ENCODE results near the gene ZNF521. TPM values are rescaled to one million over a fixed set of nuclear protein-coding genes. Genes with fewer than 3 reads are reported as not detected.

ZNF521 gene
- total RNA-seq, 2 donors from 2014 or later = 8.0 to 17.2 TPM

GRCh38 chr18:25081001-25081400, 271.0 kb downstream of the ZNF521 start:
- no peak for DNase-seq (ENCODE audit: low spot score)
- Histone ChIP-seq H3K27ac (no peak overlapping the region), H3K27me3 (replicated peaks; ENCODE audit: insufficient read depth) (no peaks in the 10 kb centered on the region), H3K9me3 (no peaks in the 10 kb centered on the region), H3K36me3 (no peaks in the 10 kb centered on the region), H3K4me1 (ENCODE audit: control insufficient read depth in 1 of 2, low read depth in 2 of 2) (no peaks in the 10 kb centered on the region), H3K4me3 (no peak overlapping the region)
- TF ChIP-seq CTCF (IDR thresholded peaks at IDR 0.05) = no peak
- no peak for ATAC-seq (ENCODE audit: insufficient number of reproducible peaks, low FRiP score, low read depth)

GRCh38 chr18:25080211-25080610, 271.8 kb downstream of the ZNF521 start:
- ATAC-seq (ENCODE audit: insufficient number of reproducible peaks, low FRiP score, low read depth) = no peak
- no peak for TF ChIP-seq CTCF (IDR thresholded peaks at IDR 0.05)

GRCh38 chr18:25077944-25078723, 273.8 kb downstream of the ZNF521 start:
- Histone ChIP-seq H3K4me1 (ENCODE audit: control insufficient read depth in 1 of 2, low read depth in 2 of 2) (no peaks in the 10 kb centered on the region), H3K36me3 (no peaks in the 10 kb centered on the region), H3K9me3 (no peaks in the 10 kb centered on the region), H3K27ac (no peak overlapping the region), H3K4me3 (no peak overlapping the region), H3K27me3 (replicated peaks; ENCODE audit: insufficient read depth) (no peaks in the 10 kb centered on the region)
- no peak for DNase-seq (ENCODE audit: low spot score)
- no peak for ATAC-seq (ENCODE audit: insufficient number of reproducible peaks, low FRiP score, low read depth)
- no peak for TF ChIP-seq CTCF (IDR thresholded peaks at IDR 0.05)

More at GRCh38 chr18:25080211-25080610, 271.8 kb downstream of the ZNF521 start:
- Histone ChIP-seq H3K4me1 (ENCODE audit: control insufficient read depth in 1 of 2, low read depth in 2 of 2) (no peaks in the 10 kb centered on the region), H3K27me3 (replicated peaks; ENCODE audit: insufficient read depth) (no peaks in the 10 kb centered on the region), H3K27ac (no peak overlapping the region), H3K4me3 (no peak overlapping the region), H3K36me3 (no peaks in the 10 kb centered on the region), H3K9me3 (no peaks in the 10 kb centered on the region)
- DNase-seq (ENCODE audit: low spot score) = no peak

- H3K4me1 ChIP-seq (ENCODE audit: control insufficient read depth in 1 of 2, low read depth in 2 of 2) = no peaks in the 10 kb centered on the region
- H3K27me3 ChIP-seq (replicated peaks; ENCODE audit: insufficient read depth) = no peaks in the 10 kb centered on the region
- no peak overlapping the region for H3K4me3 ChIP-seq
- DNase-seq (ENCODE audit: low spot score) (no peak), ATAC-seq (ENCODE audit: insufficient number of reproducible peaks, low FRiP score, low read depth) (no peak)
- H3K36me3 ChIP-seq = no peaks in the 10 kb centered on the region
- H3K27ac ChIP-seq = no peak overlapping the region
- no peak for TF ChIP-seq CTCF (IDR thresholded peaks at IDR 0.05)
- H3K9me3 ChIP-seq = no peaks in the 10 kb centered on the region
Measured at GRCh38 chr18:25077038-25077943, 274.7 kb downstream of the ZNF521 start.

GRCh38 chr18:25075783-25076182, 276.2 kb downstream of the ZNF521 start:
- no peaks in the 10 kb centered on the region for H3K27me3 ChIP-seq (replicated peaks; ENCODE audit: insufficient read depth)
- H3K4me1 ChIP-seq (ENCODE audit: control insufficient read depth in 1 of 2, low read depth in 2 of 2) = no peaks in the 10 kb centered on the region
- ATAC-seq (ENCODE audit: insufficient number of reproducible peaks, low FRiP score, low read depth) (no peak), DNase-seq (ENCODE audit: low spot score) (no peak)
- H3K27ac ChIP-seq = no peak overlapping the region
- H3K4me3 ChIP-seq = no peak overlapping the region
- H3K36me3 ChIP-seq = no peaks in the 10 kb centered on the region
- TF ChIP-seq CTCF (IDR thresholded peaks at IDR 0.05) = no peak
- no peaks in the 10 kb centered on the region for H3K9me3 ChIP-seq

All from thoracic aorta (tissue), 2 donors.